ENCODE measurements around the gene TFPI.
"Not testable (repeated sequence)": the region's sequence is repeated elsewhere in the genome, so short reads cannot be mapped to it uniquely, and the experiment has no call there.

TFPI gene

DNA sequence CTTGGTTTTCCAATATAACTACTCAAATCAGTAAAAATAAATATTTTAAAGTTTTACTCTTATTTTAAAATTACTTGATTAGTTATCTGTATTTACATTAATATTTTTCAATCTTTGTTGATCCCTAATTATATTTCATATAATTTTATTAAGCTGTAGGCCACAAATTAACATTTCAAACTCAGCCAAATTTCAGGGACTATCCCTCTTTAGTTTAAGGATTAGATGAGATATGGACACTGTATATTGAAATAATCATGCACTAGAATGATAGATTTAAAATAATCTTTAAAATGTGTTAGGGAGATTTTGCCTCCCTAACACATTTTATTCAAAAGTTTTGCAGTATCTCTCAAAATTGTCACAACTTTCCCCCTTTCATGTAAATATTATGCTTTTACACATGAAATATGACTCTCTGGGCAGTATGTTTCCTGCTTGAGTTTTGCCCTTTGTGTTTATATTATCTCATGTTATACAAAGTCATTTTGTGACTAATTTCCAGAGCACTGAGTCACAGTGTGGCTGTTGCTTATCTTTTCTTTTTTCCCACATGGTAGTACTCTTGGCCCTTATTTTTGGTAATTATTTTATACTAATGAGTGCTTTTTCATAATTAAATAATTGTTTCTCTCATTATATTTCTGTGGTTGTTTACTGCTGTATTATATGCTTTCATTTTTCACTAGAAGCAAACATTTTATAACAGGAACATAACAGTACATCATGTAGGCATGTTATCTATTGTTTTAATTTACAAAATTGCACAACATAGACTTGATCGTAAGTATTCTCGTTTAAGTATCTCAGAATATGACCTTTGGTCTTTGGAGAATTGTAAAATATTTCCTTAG lies 1.2 kb downstream of the TFPI start:
- peak; percentile 43 to 50 for DNase-seq

- DNase-seq = no peak
These were observed 1.9 kb downstream of the TFPI start for GRCh38 chr2:187552381-187552780.

GRCh38 chr2:187550857-187551256 lies 3.4 kb downstream of the TFPI start:
- no peak for DNase-seq

DNA sequence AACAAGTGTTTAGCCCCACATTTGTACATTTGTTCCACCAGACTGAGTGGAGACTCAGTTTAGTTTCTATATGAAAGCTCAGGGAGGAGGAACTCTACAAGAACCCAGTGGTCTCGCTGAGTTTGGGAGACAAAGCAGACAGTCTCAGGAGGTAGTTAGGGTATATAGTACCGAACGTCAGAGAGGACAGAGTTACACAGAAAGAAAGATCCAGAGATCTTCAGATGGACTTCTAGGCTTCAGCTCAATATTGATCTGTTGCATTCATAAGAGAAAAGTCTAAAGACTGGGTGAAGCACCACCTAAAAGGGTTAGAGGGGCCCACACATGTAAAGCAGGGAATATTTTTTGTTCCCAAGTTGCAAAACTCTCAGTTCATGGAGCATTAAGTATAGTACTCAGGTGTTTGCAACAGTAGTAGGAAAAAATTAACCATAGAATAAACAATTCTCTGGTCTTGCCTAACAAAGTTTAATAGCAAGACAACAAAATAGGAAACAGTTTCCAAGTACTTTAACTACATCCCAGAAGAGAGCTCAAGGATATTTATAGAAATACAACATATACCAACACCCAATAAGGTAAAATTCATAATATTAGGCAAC lies 4.2 kb downstream of the TFPI start:
- DNase-seq = no peak

DNA sequence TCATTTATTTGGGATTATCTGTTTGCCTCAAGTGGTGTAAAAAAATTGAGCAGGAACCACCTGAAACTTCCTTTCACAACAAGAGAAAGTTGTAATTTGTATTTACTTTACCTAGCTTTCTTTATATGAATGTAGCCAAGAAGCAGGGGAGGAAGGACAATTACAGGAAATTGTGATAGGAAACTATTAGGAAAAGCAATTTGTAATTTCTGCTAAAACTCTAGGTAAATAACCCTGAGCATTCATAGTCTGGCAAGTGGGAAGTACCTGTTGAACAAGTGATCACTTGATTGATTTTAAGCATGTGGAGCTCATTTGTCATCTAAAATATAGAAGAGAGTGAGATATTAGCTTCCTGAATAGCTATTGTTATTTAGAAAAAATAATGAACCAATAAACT lies 5.0 kb downstream of the TFPI start:
- DNase-seq = no peak

- DNase-seq = no peak
These were observed 5.6 kb downstream of the TFPI start for GRCh38 chr2:187548656-187549055.

- DNase-seq = peak; percentile 83 to 91
These were observed 6.8 kb downstream of the TFPI start for GRCh38 chr2:187547353-187547979.

DNA sequence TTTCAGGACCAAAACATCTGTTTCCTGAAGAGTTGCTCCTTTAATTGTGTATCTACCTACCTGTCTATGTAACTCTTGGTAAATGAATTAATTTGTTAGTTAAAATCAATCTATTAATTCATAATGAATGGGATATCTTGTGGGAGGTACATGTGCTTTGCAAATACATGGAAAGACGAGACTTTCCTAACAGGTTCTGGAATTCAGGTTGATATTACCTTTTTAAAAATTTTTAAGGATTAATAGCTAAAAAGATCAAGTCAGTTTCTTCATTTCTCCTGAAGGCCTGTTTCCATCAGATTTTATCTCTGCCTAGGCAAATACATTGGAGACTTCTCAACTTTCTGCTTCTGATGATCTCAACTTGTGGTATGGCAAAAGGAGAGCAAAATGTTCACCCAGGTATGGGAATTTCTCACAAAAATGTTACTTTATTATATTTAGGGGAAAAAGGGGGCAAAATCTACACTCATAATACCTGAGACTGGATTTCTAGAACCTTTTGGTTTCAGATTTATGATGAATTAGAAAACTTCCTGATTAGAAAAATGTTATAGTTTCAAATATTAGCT lies 7.4 kb downstream of the TFPI start:
- DNase-seq = no peak

DNA sequence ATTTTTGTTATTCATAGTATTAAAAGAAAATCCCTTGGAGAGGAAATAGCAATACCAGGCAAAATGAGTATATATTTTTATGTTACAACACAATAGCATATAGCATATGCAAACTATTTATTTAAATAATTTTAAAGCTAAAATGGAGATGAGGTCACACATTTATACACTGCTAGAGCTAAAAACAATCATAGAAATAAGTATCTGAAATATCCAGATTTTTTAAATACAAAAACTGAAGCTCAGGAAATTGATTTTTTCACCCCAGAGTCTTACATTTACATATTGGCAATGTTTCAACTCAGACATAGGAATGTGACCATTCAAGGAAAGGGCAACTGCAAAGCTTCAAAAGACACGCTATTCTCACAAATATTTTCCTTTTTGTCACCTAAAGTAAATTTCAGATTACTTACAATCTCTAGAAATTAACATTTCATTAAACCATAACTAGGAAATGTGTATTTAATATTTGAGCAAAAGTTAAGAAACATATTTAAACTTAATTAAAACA lies 8.9 kb downstream of the TFPI start:
- no peak for DNase-seq

GRCh38 chr2:187544371-187545080 lies 9.7 kb downstream of the TFPI start:
- no peak for DNase-seq

- no peak for DNase-seq
These were observed 10.7 kb downstream of the TFPI start for GRCh38 chr2:187543488-187543887.

DNA sequence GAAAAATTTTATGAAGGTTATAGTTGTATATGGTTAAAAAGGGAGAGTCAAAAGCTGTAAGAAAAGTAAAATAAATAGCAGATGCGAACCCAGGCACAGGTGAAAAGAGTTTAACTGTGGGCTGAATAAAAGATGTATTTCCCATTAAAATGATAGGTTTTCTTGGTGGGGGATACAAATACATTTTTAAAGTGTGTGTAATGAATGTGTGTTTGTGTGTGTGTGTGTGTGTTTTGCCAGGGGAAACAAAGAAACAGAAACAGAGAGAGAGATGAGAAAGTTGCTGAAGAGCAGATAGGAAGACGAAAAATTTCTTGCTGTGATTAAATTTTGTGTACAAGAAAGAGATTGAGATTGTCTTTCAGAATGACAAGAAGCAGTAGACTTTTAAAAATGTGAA lies 12.1 kb downstream of the TFPI start:
- no peak for DNase-seq

GRCh38 chr2:187541086-187542085 lies 12.8 kb downstream of the TFPI start:
- peak; percentile 30 to 37 for DNase-seq

GRCh38 chr2:187538222-187538621 lies 16.0 kb downstream of the TFPI start:
- not testable (repeated sequence) for DNase-seq

- DNase-seq = not testable (repeated sequence)
These were observed 18.9 kb downstream of the TFPI start for GRCh38 chr2:187535381-187535780.

GRCh38 chr2:187532333-187533120 lies 21.7 kb downstream of the TFPI start:
- DNase-seq = no peak

DNA sequence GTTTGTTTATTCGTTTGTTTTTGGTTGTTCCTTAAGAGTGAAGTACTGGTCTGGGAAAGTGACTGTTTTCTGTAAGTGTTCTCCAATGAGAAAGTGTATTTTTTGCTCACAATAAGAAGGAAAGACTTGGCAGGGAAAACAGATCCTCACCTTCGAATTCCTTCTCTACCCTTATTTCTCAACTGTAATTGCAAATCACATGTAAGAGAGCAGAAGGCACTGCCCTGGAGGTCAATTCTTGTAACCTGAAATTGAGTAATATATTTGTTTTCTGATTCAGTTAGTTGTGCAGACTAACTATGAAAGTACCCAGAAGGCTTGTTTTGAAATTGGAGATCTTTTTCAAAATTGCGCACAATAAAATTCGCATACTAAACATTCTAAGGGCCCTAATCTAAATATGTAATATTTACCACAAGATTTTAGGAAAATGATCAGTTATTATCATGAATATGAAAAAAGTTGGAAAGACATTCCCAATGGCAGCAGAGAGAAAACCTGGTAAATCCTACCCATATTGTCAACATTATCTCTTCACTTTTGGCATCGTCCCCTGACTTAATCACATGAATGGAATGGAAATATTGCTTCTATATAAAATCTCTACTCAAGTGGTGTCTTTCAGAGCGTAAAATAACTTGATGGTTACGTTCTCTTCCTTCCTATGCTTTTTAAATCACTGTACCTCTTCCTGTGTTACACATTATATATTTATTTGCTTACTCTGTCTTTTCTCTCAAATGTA lies 24.1 kb downstream of the TFPI start:
- no peak for DNase-seq

DNA sequence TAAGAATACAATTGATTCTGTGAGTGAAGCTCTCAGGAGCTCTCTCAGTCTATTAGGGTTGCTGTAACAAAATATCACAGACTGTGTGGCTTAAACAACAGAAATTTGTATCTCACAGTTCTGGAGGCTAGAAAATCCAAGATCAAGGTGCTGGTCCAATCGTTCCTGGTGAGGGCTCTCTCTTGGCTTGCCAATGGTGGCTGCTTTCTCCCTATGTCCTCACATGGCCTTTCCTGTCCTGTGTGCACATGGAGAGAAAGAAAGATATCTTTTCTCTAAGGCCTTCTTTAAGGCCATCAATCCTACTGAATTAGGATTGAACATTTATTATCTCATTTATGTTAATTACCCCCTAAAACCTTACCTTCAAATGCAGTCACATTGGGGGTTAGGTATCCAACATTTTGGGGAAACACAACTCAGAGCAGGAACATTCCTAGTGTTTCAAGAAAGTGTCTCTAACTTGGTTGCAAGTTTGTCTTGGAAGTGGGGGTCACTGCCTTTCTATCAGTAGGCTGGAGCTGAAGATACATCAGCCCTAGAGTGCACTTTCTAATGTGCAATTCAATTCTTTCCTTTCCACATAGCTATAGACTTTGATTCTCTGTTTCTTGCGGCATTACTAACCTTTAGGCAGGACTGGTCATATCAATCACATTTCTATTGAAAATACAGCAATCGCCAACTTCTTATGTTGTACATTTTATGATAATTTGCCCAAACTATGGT lies 24.8 kb downstream of the TFPI start:
- DNase-seq = no peak

GRCh38 chr2:187528042-187528441 lies 26.2 kb downstream of the TFPI start:
- no peak for DNase-seq
